Transverse colon (tissue), 4 donors: ENCODE data around the gene DNAL4.

Experiments
- EP300 ChIP-seq: sonication (generic); formaldehyde crosslinking; IDR thresholded peaks from one replicate; pipeline ENCODE4 v1.6.1; 2017; ENCODE audit warnings: antibody characterized with exemption, low read depth
- POLR2A ChIP-seq: fragments of 450-650 bp; IDR thresholded peaks from one replicate; pipeline ENCODE4 v1.6.1; 2016; ENCODE audit warnings: antibody characterized with exemption, mild to moderate bottlenecking, moderate library complexity
- POLR2AphosphoS5 ChIP-seq, 3 donors: sonication (generic); formaldehyde crosslinking; IDR thresholded peaks; one replicate each; pipeline ENCODE4 v1.6.1; 2016; ENCODE audit warnings: antibody characterized with exemption in 3 of 3
- TF ChIP-seq, protein P1 (sequence below), 5 experiments: fragments of 200-600 bp in 3 of 5; fragments of 450-650 bp in 2 of 5; sonication (generic) in 3 of 5; IDR thresholded peaks; 1 replicate in 2 of 5; 2 replicates in 3 of 5; pipeline ENCODE4 v1.5.1; 2016 to 2017; ENCODE audit warnings: antibody characterized with exemption in 5 of 5, inconsistent platforms in 3 of 5, mild to moderate bottlenecking in 2 of 5, moderate library complexity in 1 of 5

GRCh38 chr22:38798496-38798895 is 4.6 kb upstream of the DNAL4 start:
- TF ChIP-seq EP300 (no peak), POLR2A (no peak), POLR2AphosphoS5 (IDR thresholded peaks at IDR 0.05) (no peak)
- TF ChIP-seq, protein P1, sequence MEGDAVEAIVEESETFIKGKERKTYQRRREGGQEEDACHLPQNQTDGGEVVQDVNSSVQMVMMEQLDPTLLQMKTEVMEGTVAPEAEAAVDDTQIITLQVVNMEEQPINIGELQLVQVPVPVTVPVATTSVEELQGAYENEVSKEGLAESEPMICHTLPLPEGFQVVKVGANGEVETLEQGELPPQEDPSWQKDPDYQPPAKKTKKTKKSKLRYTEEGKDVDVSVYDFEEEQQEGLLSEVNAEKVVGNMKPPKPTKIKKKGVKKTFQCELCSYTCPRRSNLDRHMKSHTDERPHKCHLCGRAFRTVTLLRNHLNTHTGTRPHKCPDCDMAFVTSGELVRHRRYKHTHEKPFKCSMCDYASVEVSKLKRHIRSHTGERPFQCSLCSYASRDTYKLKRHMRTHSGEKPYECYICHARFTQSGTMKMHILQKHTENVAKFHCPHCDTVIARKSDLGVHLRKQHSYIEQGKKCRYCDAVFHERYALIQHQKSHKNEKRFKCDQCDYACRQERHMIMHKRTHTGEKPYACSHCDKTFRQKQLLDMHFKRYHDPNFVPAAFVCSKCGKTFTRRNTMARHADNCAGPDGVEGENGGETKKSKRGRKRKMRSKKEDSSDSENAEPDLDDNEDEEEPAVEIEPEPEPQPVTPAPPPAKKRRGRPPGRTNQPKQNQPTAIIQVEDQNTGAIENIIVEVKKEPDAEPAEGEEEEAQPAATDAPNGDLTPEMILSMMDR (IDR thresholded peaks at IDR 0.05): no peak
